Effector memory CD4-positive, alpha-beta T cell (primary cell): ENCODE results near the gene FASN.
A peak's percentile ranks its signal among the peaks of the same experiment; 100 is the strongest.

Experiments used
- DNase-seq, 3 donors: peaks; one replicate each; pipeline ENCODE4 v3.0.0-alpha.2; 2020
- H3K27ac ChIP-seq: 2 replicates; pipeline ENCODE4 v1.7.0; 2013; ENCODE audit warnings: mild to moderate bottlenecking, low read length, moderate library complexity; ENCODE audit not compliant: insufficient read depth, poor library complexity, severe bottlenecking
- H3K27me3 ChIP-seq: replicated peaks from 2 replicates; pipeline ENCODE4 v1.7.0; 2013; ENCODE audit warnings: mild to moderate bottlenecking, low read length; ENCODE audit not compliant: insufficient read depth, control insufficient read depth, poor library complexity, severe bottlenecking
- H3K36me3 ChIP-seq: 2 replicates; pipeline ENCODE4 v1.7.0; 2013; ENCODE audit warnings: mild to moderate bottlenecking, low read length, moderate library complexity; ENCODE audit not compliant: control insufficient read depth, insufficient read depth
- H3K4me1 ChIP-seq: 2 replicates; pipeline ENCODE4 v1.7.0; 2013; ENCODE audit warnings: low read length, mild to moderate bottlenecking; ENCODE audit not compliant: control insufficient read depth, insufficient read depth, poor library complexity, severe bottlenecking
- H3K4me3 ChIP-seq: 2 replicates; pipeline ENCODE4 v1.7.0; 2013; ENCODE audit warnings: low read length, low read depth, mild to moderate bottlenecking; ENCODE audit not compliant: insufficient read depth, poor library complexity, severe bottlenecking
- H3K9me3 ChIP-seq: 2 replicates; pipeline ENCODE4 v1.7.0; 2013; ENCODE audit warnings: mild to moderate bottlenecking, low read length, moderate library complexity; ENCODE audit not compliant: control insufficient read depth

Gene FASN

DNA sequence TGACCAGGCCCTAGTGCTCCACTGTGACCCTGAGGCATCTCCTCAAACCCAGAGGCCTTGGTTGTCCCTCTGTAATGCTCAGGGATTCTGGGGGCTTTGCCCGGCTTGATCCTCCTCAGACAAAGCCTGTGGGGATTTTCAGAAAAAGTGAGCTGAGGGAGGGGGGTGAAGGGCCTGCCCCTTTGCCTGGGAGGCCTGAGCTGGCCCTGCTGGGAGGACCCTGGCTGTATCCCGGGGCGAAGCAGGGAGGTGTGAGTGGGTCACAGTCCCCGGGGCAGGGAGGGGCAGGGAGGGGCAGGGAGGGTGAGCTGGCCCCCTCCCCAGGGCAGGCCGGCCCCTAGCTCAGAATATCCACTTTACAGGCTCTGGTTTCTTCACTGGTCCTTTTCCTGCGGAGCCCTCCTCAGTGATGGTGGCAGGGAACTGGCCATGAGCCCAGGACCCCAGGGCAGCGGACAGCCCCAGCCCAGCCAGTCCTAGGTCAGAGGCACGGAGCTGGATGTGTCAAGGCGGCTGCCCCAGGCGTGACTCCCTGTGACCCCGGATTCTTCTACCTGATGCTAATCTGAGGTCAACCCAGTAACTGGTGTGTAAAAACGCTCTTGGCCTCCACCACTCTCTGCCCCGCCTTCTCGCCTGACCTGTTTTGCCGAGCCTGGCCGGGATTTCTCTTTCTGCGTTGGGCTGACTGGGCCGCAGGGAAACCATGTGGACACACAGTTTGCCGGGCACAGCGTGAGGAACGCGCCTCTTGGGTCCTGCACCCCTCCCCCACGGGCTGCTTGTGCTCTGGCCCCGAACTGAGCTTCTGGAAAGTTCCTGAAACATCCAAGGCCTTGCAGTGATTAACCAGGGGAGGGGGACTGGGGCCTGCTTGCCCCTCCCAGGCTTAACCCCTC is 5.8 kb upstream of the FASN start:
- DNase-seq: no peak
- Histone ChIP-seq H3K4me3 (no peak overlapping the region), H3K27me3 (no peaks in the 10 kb centered on the region), H3K4me1 (peaks cover 36% of the 10 kb centered on the region), H3K9me3 (no peaks in the 10 kb centered on the region), H3K27ac (no peak overlapping the region), H3K36me3 (no peaks in the 10 kb centered on the region)

DNA sequence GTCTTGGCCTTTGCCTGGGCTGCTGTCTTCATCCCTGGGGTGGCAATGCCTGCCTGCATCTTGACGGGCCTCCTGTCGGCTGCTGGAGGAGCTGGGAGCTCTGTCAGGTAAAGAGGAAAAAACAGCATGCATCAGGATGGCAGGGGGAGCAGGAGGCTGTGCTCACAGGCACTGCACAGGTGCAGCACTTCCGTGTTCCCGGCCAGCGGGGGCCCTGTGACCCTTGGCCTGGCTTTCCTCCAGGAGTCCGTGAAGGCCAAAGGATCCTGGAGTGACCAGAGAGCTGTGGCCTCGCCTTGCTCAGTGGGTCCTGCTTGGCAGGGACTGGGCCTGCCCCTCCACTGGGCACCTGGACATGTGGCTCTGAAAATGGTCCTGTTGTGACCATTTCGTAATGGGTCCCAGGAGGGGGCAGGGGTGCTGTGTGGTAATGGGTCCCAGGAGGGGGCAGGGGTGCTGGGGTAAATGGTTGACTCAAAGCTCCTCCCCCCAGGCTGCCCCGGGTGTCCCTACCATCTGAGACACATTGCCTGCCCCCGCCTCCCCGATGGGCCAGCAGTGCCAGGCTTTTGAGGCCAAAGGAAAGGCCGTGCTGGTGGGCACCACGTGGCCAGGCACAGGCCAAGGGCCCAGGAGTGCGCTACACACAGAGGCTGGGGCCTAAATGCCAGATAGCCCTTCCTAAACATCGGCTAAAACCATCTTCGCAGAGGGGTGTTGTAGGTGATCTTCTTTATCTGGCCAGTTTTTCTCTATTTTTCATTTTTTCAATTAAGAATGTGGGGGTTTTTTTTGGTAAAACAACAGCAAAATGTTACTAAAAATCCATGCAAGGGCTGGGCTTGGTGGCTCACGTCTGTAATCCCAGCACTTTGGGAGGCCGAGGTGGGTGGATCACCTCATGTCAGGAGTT is 4.0 kb upstream of the FASN start:
- H3K4me3 ChIP-seq: no peak overlapping the region
- H3K27me3 ChIP-seq: no peaks in the 10 kb centered on the region
- no peaks in the 10 kb centered on the region for H3K9me3 ChIP-seq
- H3K4me1 ChIP-seq: peaks cover 31% of the 10 kb centered on the region
- H3K27ac ChIP-seq: no peak overlapping the region
- DNase-seq: no peak
- no peaks in the 10 kb centered on the region for H3K36me3 ChIP-seq

DNA sequence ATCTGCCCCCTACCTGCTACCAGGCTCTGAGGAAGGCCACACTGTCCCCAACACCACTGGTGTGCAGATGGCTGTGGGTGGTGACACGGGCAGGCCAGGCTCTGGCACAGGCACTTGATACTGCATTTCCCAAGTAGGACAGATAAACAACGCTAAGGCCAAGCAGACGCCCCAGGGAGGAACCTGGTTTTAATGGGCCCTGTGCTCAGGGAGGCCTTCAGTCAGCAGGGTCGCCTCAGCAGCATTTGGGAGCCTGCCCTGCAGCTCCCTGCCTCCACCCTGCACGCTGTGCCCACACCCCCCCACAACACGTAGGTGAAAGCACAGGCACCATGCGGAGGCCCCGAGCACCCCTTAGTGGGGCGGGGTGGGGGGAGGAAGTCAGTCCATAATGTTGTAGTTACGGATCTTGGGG is 3.3 kb upstream of the FASN start:
- peaks cover 29% of the 10 kb centered on the region for H3K4me1 ChIP-seq

DNA sequence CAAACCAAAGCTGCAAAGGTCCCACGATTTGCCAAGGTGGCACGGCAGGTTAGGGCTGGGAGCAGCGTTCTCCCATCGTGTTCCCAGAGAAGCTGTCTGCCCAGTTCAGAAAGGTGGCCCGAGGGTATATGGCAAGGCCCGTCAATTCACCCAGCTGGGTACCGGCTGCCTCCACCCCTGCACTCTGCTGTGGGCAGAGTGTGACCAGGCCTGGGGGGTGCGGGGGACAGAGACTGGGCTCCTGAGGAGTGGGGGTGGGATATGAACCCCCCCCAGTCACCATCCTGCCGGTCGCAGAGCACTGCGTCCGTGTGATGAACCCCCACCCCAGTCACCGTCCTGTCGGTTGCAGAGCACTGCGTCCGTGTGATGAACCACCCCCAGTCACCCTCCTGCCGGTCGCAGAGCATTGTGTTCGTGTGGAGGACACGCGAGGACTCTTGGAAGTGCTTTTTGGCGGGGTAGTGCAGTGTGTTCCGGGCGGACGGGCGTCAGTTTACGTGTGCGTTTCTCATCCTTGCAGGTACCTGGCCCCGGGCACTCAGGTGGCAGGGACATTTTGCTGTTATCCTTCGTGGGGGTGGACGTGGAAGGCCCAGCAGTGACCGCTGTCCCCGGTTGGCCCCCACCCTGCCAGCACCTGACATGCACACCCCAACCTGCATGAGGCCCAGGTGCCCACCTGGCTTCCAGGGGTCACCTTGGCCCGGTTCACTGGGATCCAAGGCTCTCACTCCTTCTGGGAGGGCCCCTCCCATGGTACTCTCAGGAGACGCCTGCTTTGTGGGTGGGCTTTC is 2.7 kb upstream of the FASN start:
- DNase-seq: no peak
- Histone ChIP-seq H3K9me3 (no peaks in the 10 kb centered on the region), H3K27ac (no peak overlapping the region), H3K36me3 (peaks cover under 1% of the 10 kb centered on the region), H3K4me1 (peaks cover 23% of the 10 kb centered on the region), H3K27me3 (no peaks in the 10 kb centered on the region), H3K4me3 (no peak overlapping the region)

More for the DNA sequence above, 3.3 kb upstream of the FASN start:
- no peak for DNase-seq
- H3K36me3 ChIP-seq: no peaks in the 10 kb centered on the region
- H3K9me3 ChIP-seq: no peaks in the 10 kb centered on the region
- no peak overlapping the region for H3K27ac ChIP-seq
- no peaks in the 10 kb centered on the region for H3K27me3 ChIP-seq
- no peak overlapping the region for H3K4me3 ChIP-seq

DNA sequence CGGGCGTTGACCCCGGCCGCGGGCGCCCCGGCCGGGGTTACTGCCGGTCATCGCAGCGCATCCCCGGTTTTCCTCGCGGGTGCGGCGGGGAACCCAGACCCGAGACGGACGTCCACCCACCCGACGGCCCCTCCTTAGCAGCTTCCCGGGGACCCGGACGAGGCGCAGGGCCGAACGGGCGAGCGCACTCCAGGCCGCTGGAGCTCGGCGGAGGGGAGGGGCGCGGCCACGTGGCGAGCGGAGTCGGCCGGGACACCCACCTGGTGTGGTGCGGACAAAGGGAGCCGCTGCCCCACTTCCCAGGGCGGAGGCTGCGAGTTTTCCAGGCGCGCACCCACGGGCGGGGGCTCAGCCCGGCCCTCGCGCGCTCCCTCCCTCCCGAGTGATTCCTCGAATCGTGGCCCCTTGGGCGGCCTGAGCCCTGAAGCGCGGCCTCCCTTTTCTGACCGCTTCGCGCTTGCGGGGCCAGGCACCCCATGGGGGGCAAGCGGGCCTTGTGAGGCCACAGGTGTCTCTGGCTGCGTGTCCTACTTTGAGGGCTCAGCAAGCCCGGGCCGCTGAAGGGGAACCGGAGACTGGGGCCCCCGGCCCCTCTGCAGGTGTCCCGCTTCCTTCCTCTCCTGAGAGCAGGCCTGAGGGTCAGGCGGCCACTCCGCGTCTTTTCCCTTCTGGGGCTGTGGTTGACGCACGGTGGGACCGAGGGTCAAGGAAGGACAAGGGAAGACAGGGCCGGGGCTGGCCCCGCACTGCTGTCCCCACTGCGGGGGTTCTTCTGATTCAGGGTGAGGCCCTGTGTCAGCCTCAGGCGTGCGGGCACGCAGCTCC is 1.1 kb upstream of the FASN start:
- Histone ChIP-seq H3K4me3 (peak overlapping the region; percentile 60), H3K27ac (peak overlapping the region; percentile 79), H3K9me3 (no peaks in the 10 kb centered on the region), H3K27me3 (no peaks in the 10 kb centered on the region), H3K4me1 (peaks cover 16% of the 10 kb centered on the region), H3K36me3 (peaks cover 12% of the 10 kb centered on the region)
- no peak for DNase-seq

DNA sequence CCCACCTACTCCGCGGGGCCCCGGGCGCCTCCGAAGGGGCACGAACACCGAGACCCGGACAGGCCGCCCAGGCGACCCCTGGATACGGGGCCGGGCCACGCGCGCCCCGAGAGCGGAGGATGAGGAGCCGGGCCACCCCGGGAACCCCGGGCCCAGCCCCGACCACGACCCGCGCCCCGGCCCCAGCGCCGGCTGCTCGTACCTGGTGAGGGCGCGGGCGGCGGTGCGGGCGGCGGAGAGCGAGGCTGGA is 192 bp downstream of the FASN start:
- H3K4me1 ChIP-seq: peaks cover 16% of the 10 kb centered on the region
- no peak for DNase-seq
- H3K27me3 ChIP-seq: no peaks in the 10 kb centered on the region
- peak overlapping the region; percentile 79 for H3K27ac ChIP-seq
- peak overlapping the region; percentile 62 for H3K4me3 ChIP-seq
- no peaks in the 10 kb centered on the region for H3K9me3 ChIP-seq
- peaks cover 23% of the 10 kb centered on the region for H3K36me3 ChIP-seq

DNA sequence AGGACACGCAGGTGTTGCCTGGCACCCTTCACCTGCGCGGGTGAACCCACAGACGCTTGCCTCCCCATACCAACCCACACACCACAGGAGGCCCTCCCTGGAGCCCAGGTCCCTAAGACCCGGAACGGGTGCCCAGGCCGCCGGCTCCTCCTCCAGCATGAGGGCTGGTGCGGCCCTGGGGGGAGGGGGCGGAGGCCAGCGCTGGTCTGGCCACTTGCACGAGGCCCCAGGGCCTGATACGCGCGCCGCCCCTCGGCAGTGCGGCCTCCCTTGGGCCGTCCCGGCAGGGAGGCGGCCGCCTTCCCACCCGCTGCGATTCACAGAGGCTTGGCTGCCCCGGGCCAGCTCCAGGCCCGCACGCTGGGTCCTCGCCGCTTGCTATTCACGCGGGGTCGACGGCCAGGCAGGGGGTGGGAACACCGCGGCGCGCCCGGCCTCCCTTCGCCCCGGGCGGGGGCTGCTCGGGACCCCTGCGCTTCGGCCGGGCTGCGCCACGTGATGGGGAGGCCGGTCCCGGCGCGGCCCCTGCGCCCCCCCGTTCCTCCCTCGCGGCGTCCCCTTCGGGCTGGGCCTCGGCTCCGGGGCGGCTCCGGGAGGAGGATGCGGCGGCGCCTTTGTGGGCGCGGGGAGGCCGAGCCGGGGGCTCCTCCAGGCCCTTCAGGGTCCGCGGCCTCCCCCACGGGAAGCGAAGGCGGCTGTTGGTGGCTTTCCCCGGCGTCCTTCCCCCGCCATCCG is 685 bp downstream of the FASN start:
- H3K36me3 ChIP-seq: peaks cover 28% of the 10 kb centered on the region
- peak overlapping the region; percentile 79 for H3K27ac ChIP-seq
- H3K9me3 ChIP-seq: no peaks in the 10 kb centered on the region
- peak overlapping the region; percentile 62 for H3K4me3 ChIP-seq
- H3K4me1 ChIP-seq: peaks cover 16% of the 10 kb centered on the region
- no peaks in the 10 kb centered on the region for H3K27me3 ChIP-seq
- DNase-seq: peak in 1 of 3 donors; percentile 16

DNA sequence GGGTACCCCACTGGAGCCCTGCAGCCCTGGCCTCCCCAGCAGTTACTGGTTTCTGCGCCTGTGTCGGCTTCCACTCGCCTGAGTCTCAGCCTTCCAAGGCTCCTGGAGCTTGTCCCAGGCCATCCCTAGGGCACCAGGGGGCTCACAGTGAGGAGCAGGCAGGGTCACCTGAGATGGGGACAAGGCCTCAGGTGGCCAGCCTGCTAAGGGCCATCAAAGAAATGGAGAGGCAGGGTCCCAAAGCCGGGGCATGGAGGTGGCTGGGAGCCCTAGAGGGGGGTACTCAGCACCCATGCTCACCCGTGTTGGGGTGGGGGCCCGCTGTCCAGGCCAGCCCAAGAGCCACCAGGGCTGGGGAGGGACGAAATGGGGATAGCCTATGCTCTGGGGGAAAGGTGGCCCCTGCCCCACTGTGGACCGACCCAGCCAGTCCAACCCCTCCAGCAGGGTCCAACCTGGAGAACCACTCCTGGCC is 1.3 kb downstream of the FASN start:
- Histone ChIP-seq H3K4me3 (peak overlapping the region; percentile 62), H3K4me1 (peaks cover 16% of the 10 kb centered on the region), H3K27me3 (no peaks in the 10 kb centered on the region), H3K27ac (no peak overlapping the region), H3K9me3 (no peaks in the 10 kb centered on the region), H3K36me3 (peaks cover 34% of the 10 kb centered on the region)
- DNase-seq: no peak
